SK-MEL-5 (cell line): Measurements from ENCODE around the gene FERMT1. TPM values are rescaled to one million over a fixed set of nuclear protein-coding genes. Genes with fewer than 3 reads are reported as not detected.

Source experiments
- DNase-seq: peaks from one replicate; pipeline ENCODE4 v3.0.0-alpha.2; 2016; ENCODE audit warnings: low read depth, low spot score
- in situ Hi-C: cut with HindIII; loops from 2 replicates; pipeline ENCODE4 v1.10.0; 2016; ENCODE audit warnings: low sequenced_read_pairs, high pct_unique_total_duplicates, low pct_unique_long_range_greater_than_20kb
- polyA plus RNA-seq, 2 experiments: library from polyadenylated mRNA; depleted of rRNA; stranded (reverse); fragments of >200 nt; gene quantifications; 2 replicates each; pipeline ENCODE4 v1.2.3, GENCODE V29; 2015
- total RNA-seq: library from RNA; depleted of rRNA; stranded (reverse); fragments of >200 nt; shearing (Covaris generic); gene quantifications from 2 replicates; pipeline ENCODE4 v1.2.3, GENCODE V29; 2014; rRNA removed

Gene FERMT1
- total RNA-seq = 6.6 and 6.7 TPM in 2 replicates
- polyA plus RNA-seq (2015; cell fraction: cytosol; rRNA removed) = 6.0 and 10.2 TPM in 2 replicates
- polyA plus RNA-seq (2015; cell fraction: nucleus; rRNA removed) = 6.0 and 7.3 TPM in 2 replicates

DNA sequence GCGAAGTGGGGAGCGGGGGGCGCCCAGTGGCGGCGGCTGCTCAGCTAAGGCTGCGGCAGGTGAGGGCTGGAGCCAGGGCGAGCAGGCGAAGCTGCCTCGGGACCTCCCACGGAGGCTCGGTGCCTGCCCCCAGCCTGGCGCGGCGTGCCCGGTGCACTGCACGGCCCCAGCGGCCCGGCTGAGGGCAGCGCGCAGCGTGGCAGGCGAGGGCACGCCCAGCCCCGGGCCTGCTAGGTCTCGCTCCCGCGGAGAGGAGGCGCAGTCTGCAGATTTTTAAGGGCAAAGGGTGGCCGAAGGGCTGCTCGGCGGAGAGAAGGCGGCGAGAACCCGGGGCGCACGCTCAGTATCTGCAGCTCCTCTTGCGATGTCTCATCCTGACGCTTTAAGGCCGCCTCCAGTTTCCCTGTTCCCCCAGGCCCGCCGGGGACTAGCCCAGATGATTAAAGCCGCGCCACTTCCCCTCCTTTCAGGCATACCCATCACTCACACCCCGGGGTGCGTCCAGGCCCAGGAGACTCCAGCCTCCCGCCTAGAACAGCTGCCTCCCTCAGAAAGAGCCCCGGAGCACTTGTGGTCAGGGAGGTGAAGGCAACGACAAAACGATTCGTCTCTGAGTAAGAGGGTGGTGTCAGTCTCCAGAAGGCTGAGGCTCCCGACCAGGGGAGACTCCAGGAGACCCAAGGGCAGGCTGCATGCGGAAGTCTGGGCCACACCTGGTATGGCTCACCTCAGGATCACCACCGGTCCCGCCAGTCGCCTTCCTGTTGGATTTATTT lies at the start of gene FERMT1:
TSS of gene FERMT1 (minus strand) at position 158 of the 776 bp plus-strand sequence. CDS start 3,476 bp downstream, outside the sequence.
- in situ Hi-C loops = no loop called here
- peak; percentile 75 for DNase-seq

GRCh38 chr20:6169251-6169650 lies 46.4 kb upstream of the FERMT1 start:
- DNase-seq = peak; percentile 56
- in situ Hi-C loops = no loop called here

- in situ Hi-C loops = no loop called here
- DNase-seq = no peak
Observed at GRCh38 chr20:6168204-6168603, 45.4 kb upstream of the FERMT1 start.

DNA sequence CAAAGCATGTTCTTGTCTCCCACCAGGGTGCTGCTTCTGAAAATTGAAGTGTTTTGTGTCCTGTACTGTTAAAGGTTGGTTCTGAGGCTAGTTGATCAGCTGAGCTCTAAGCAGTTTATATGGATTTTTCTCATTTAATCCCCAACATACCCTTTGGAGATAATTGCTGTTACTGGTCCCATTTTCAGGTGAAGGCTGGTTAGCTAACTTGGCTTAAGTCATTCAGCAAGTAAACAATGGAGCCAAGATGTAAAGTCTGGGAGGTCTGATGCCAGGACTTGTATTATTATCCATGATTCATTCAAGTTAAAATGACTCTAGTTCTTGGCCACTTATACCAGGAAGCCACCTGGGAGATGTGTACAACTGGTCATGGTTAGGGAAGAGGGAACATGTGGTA lies 42.5 kb upstream of the FERMT1 start:
- in situ Hi-C loops = no loop called here
- no peak for DNase-seq

- DNase-seq = no peak
Observed at GRCh38 chr20:6164421-6165341, 41.9 kb upstream of the FERMT1 start.

GRCh38 chr20:6160736-6161135 lies 37.9 kb upstream of the FERMT1 start:
- no peak for DNase-seq
- in situ Hi-C loops = no loop called here

More at GRCh38 chr20:6164421-6165341, 41.9 kb upstream of the FERMT1 start:
- in situ Hi-C loops = no loop called here

DNA sequence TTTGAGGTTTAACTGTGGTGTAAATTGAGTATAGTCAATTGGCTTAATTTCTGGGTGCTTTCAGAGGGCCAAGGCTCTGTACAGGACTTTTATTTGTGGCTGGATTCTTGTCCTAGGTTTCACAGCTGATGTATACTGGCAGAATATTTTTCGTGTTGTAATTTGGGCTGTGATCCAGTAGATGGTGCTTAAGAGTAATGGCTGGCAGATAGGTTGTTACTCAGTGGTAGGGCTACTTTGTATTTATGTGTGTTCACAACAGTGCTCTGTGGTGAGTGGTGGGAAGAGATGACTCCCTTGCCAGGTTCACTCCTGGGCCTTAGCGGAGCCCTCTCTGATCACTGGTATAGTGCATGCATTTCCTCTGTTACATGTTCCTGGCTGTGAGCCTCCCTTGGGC lies 34.5 kb upstream of the FERMT1 start:
- peak; percentile 33 for DNase-seq
- in situ Hi-C loops = no loop called here

- in situ Hi-C loops = no loop called here
- no peak for DNase-seq
Observed at GRCh38 chr20:6152777-6153176, 29.9 kb upstream of the FERMT1 start.

DNA sequence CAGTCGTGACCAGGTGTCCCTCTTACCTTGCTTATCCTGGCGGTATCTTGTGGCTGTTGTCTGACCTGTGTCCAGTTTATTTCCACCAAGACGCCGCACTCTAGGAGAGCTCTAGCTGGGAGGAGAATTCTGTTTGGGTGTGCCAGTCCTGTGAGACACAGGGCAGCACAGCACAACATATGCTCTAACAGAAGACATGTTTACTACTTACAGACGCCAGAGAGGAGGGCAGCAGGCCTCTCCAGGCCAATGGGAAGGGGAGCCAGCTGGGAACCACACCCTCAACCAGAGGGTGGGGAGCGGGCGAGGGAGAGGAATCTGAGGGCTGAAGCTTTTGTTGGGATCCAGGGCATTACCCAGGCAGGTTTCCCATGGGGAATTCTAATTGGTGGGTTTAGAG lies 25.2 kb upstream of the FERMT1 start:
- no peak for DNase-seq
- in situ Hi-C loops = no loop called here

DNA sequence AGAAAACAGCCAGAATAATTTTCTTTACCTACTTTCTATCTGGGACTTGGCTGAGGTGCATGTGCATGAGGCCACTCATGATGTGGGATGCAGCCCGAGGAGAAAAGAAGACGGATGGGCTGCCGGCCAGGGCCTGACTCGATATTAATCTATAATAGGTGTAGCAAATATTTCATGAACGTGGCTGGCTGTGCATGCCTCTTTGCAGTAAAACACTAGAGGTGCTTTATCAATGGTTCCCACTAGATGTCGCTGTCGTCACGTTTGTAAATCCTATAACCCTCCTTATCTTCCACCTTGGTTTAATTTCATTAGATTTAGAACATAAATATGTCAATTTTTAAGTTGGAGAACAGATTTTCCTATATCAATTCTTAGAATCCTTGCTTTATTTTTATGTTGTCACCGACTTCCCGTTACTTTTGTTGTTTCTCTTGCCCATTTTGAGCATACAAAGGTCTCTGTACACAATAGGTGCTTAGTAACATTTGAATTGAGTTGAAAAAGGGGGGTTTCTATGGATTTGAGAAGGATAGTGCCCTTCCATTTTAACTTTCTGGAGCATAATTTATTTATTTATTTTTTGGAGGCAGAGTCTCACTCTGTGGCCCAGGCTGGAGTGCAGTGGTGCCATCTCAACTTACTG lies 19.6 kb upstream of the FERMT1 start:
- in situ Hi-C loops = no loop called here

GRCh38 chr20:6140947-6141346 lies 18.1 kb upstream of the FERMT1 start:
- peak; percentile 64 for DNase-seq
- in situ Hi-C loops = no loop called here

More for the DNA sequence above, 19.6 kb upstream of the FERMT1 start:
- peak; percentile 73 for DNase-seq

DNA sequence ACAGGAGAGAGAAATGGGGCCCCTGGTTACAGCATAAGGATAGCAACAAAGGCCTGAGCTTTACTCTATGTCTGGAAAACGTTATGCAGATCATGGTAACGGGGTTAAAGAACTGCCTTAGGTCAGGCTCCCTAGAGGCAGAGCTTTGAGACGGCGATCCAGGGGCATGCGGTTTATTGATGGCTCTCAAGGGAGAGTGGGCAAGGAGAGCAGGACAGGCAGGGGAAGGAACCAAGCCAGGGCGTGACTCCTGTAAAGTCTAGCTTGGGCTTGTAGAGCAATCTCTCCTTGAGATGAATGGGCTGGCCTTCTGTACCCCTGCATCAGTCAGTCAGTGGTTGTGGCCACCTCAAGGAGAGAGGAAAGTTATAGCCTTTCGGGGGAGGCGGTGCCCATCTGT lies 12.5 kb upstream of the FERMT1 start:
- DNase-seq = no peak
- in situ Hi-C loops = no loop called here

DNA sequence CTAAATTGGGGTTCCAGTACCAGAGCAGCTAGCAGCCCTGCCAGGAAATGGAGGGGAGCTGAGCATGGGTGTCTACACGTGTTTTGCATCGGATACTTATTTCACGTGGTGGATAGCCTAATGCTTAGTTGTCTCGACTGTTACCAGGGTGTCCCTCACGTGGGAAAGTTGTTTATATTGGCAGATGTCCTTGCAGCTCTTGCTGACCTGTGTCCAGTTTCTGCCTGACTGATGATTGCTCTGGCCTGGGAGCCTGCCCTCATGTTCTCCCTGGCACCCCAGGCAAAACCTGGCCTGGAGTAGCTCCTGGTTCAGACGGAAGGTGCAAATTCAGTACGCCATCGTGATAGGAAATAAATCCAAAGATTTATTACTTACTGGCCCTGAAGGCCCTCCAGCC lies 11.8 kb upstream of the FERMT1 start:
- no peak for DNase-seq
- in situ Hi-C loops = no loop called here

GRCh38 chr20:6130045-6130444 lies 7.2 kb upstream of the FERMT1 start:
- no peak for DNase-seq
- in situ Hi-C loops = no loop called here

GRCh38 chr20:6127825-6128224 lies 5.0 kb upstream of the FERMT1 start:
- DNase-seq = no peak
- in situ Hi-C loops = no loop called here

- no peak for DNase-seq
- in situ Hi-C loops = no loop called here
Observed at GRCh38 chr20:6126846-6127245, 4.0 kb upstream of the FERMT1 start.

GRCh38 chr20:6123649-6124014 lies 802 bp upstream of the FERMT1 start:
- in situ Hi-C loops = no loop called here
- no peak for DNase-seq
